Muscle of leg (tissue), 11 donors: Measurements from ENCODE around the gene POLD4. TPM values are rescaled to one million over a fixed set of nuclear protein-coding genes. Genes with fewer than 3 reads are reported as not detected.

Experiments
- DNase-seq: peaks from one replicate; pipeline ENCODE4 v3.0.0; 2013
- H3K27ac ChIP-seq: one replicate; pipeline ENCODE4 v1.5.1; 2013; ENCODE audit warnings: mild to moderate bottlenecking, low read length, control low read depth
- H3K27me3 ChIP-seq: one replicate; pipeline ENCODE4 v1.6.1; 2013; ENCODE audit warnings: low read length; ENCODE audit not compliant: control insufficient read depth, insufficient read depth
- H3K36me3 ChIP-seq: one replicate; pipeline ENCODE4 v1.6.1; 2013; ENCODE audit warnings: low read length; ENCODE audit not compliant: control insufficient read depth, insufficient read depth
- H3K4me1 ChIP-seq: one replicate; pipeline ENCODE4 v1.6.1; 2013; ENCODE audit warnings: low read length; ENCODE audit not compliant: control insufficient read depth, insufficient read depth
- H3K4me3 ChIP-seq: one replicate; pipeline ENCODE4 v1.5.1; 2013; ENCODE audit warnings: low read length, control low read depth
- H3K9me3 ChIP-seq: replicated peaks from 2 replicates; pipeline ENCODE4 v1.6.1; 2013; ENCODE audit warnings: low read depth, low read length; ENCODE audit not compliant: control insufficient read depth
- WGBS: methylation state at CpG from one replicate; pipeline ENCODE4 v1.1.5; 2013; ENCODE audit warnings: missing lambda C conversion rate; ENCODE audit not compliant: insufficient coverage; 5-methylcytosine and 5-hydroxymethylcytosine counted together
- polyA plus RNA-seq, 8 donors: library from polyadenylated mRNA; unstranded; fragments of 120-200 nt; gene quantifications; one replicate each; pipeline versions ENCODE4 v1.2.1 to v1.2.3, GENCODE V29; 2013; ENCODE audit warnings: inconsistent platforms in 1 of 8, low replicate concordance in 1 of 8; ENCODE audit not compliant: insufficient read length in 8 of 8, insufficient read depth in 1 of 8
- total RNA-seq: library from RNA; stranded (reverse); fragments of 120-200 nt; gene quantifications from one replicate; pipeline ENCODE4 v1.2.4, GENCODE V29; 2013

POLD4 gene
- total and polyA plus RNA-seq, 9 donors: 24.6 to 53.6 (median 32.7) TPM

GRCh38 chr11:67310246-67311050 is 42.9 kb downstream of the POLD4 start:
- peaks cover 37% of the 10 kb centered on the region for H3K36me3 ChIP-seq

GRCh38 chr11:67309661-67310061 is 43.7 kb downstream of the POLD4 start:
- H3K4me1 ChIP-seq: peaks cover 9% of the 10 kb centered on the region
- H3K27me3 ChIP-seq: no peaks in the 10 kb centered on the region
- H3K36me3 ChIP-seq: peaks cover 37% of the 10 kb centered on the region
- H3K27ac ChIP-seq: no peak overlapping the region
- WGBS: 92% methylated on average over 11 of the region's 14 CpGs
- no peaks in the 10 kb centered on the region for H3K9me3 ChIP-seq
- DNase-seq: no peak
- H3K4me3 ChIP-seq: no peak overlapping the region

More at GRCh38 chr11:67310246-67311050, 42.9 kb downstream of the POLD4 start:
- Histone ChIP-seq H3K27ac (no peak overlapping the region), H3K27me3 (no peaks in the 10 kb centered on the region), H3K4me1 (peaks cover 6% of the 10 kb centered on the region), H3K4me3 (no peak overlapping the region), H3K9me3 (no peaks in the 10 kb centered on the region)
- WGBS: 81% methylated on average over 17 of the region's 19 CpGs
- DNase-seq: no peak

GRCh38 chr11:67309166-67309565 is 44.2 kb downstream of the POLD4 start:
- Histone ChIP-seq H3K27me3 (no peaks in the 10 kb centered on the region), H3K9me3 (no peaks in the 10 kb centered on the region), H3K4me1 (peaks cover 13% of the 10 kb centered on the region), H3K4me3 (no peak overlapping the region), H3K36me3 (peaks cover 37% of the 10 kb centered on the region), H3K27ac (no peak overlapping the region)
- WGBS: 92% methylated on average over 10 of the region's 11 CpGs
- no peak for DNase-seq

- Histone ChIP-seq H3K4me3 (no peak overlapping the region), H3K27me3 (no peaks in the 10 kb centered on the region), H3K9me3 (no peaks in the 10 kb centered on the region), H3K27ac (no peak overlapping the region), H3K36me3 (peaks cover 37% of the 10 kb centered on the region), H3K4me1 (peaks cover 17% of the 10 kb centered on the region)
- no peak for DNase-seq
- WGBS: 79% methylated on average over 13 of the region's 20 CpGs
Measured at GRCh38 chr11:67308031-67308866, 45.1 kb downstream of the POLD4 start.

GRCh38 chr11:67307545-67308001 is 45.8 kb downstream of the POLD4 start:
- Histone ChIP-seq H3K4me3 (no peak overlapping the region), H3K36me3 (peaks cover 37% of the 10 kb centered on the region), H3K4me1 (peaks cover 22% of the 10 kb centered on the region), H3K27me3 (no peaks in the 10 kb centered on the region), H3K9me3 (no peaks in the 10 kb centered on the region), H3K27ac (no peak overlapping the region)
- WGBS: 67% methylated on average over 11 of the region's 12 CpGs
- DNase-seq: no peak

GRCh38 chr11:67306769-67307544 is 46.4 kb downstream of the POLD4 start:
- H3K4me1 ChIP-seq: peaks cover 29% of the 10 kb centered on the region
- DNase-seq: no peak

GRCh38 chr11:67304511-67305113 is 48.7 kb downstream of the POLD4 start:
- Histone ChIP-seq H3K36me3 (peaks cover 41% of the 10 kb centered on the region), H3K4me3 (no peak overlapping the region), H3K9me3 (no peaks in the 10 kb centered on the region), H3K27ac (no peak overlapping the region), H3K4me1 (peaks cover 42% of the 10 kb centered on the region), H3K27me3 (no peaks in the 10 kb centered on the region)
- peak; percentile 7 for DNase-seq
- WGBS: 55% methylated on average over 8 of the region's 14 CpGs

More at GRCh38 chr11:67306769-67307544, 46.4 kb downstream of the POLD4 start:
- Histone ChIP-seq H3K4me3 (no peak overlapping the region), H3K9me3 (no peaks in the 10 kb centered on the region), H3K27ac (no peak overlapping the region), H3K27me3 (no peaks in the 10 kb centered on the region), H3K36me3 (peaks cover 37% of the 10 kb centered on the region)
- 86% methylated on average over 8 of the region's 19 CpGs for WGBS

- WGBS: 2% methylated on average over 38 of the region's 43 CpGs
- DNase-seq: peak; percentile 40
- H3K27ac ChIP-seq: no peak overlapping the region
- H3K4me3 ChIP-seq: peak overlapping the region; percentile 56
- peaks cover 41% of the 10 kb centered on the region for H3K36me3 ChIP-seq
- no peaks in the 10 kb centered on the region for H3K27me3 ChIP-seq
- H3K9me3 ChIP-seq: no peaks in the 10 kb centered on the region
- peaks cover 42% of the 10 kb centered on the region for H3K4me1 ChIP-seq
Measured at GRCh38 chr11:67303835-67304411, 49.4 kb downstream of the POLD4 start.

- no peaks in the 10 kb centered on the region for H3K27me3 ChIP-seq
- H3K36me3 ChIP-seq: peaks cover 41% of the 10 kb centered on the region
- H3K9me3 ChIP-seq: no peaks in the 10 kb centered on the region
- H3K4me3 ChIP-seq: peak within 1 kb of the TSS; percentile 56
- under 1% methylated on average over 61 of the region's 65 CpGs for WGBS
- DNase-seq: peak; percentile 77
- peaks cover 41% of the 10 kb centered on the region for H3K4me1 ChIP-seq
- peak within 1 kb of the TSS; percentile 88 for H3K27ac ChIP-seq
Measured at GRCh38 chr11:67303132-67303834, 50.1 kb downstream of the POLD4 start, which contains the start of gene SSH3. SSH3 (plus strand) TSS chr11:67303530; CDS start chr11:67303626, 96 bp downstream.
